ENCODE data around the gene CTRL.

GRCh38 chr16:67939507-67940445, 8.1 kb upstream of the CTRL start:
- TF ChIP-seq, protein P1, sequence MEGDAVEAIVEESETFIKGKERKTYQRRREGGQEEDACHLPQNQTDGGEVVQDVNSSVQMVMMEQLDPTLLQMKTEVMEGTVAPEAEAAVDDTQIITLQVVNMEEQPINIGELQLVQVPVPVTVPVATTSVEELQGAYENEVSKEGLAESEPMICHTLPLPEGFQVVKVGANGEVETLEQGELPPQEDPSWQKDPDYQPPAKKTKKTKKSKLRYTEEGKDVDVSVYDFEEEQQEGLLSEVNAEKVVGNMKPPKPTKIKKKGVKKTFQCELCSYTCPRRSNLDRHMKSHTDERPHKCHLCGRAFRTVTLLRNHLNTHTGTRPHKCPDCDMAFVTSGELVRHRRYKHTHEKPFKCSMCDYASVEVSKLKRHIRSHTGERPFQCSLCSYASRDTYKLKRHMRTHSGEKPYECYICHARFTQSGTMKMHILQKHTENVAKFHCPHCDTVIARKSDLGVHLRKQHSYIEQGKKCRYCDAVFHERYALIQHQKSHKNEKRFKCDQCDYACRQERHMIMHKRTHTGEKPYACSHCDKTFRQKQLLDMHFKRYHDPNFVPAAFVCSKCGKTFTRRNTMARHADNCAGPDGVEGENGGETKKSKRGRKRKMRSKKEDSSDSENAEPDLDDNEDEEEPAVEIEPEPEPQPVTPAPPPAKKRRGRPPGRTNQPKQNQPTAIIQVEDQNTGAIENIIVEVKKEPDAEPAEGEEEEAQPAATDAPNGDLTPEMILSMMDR (IDR thresholded peaks at IDR 0.05 in 4 of 5, conservative IDR thresholded peaks at IDR 0.05 in 1 of 5): no peak
- no peak for TF ChIP-seq POLR2A (IDR thresholded peaks at IDR 0.05)
